Liver (tissue), 3 donors: ENCODE results near the gene TBL1XR1.

Experiments used
- FOXA1 ChIP-seq: IDR thresholded peaks from 2 replicates; pipeline ENCODE4 v1.6.1; 2016; ENCODE audit warnings: antibody characterized with exemption
- GABPA ChIP-seq, 2 donors: IDR thresholded peaks in 1 of 2; conservative IDR thresholded peaks in 1 of 2; 2 replicates each; pipeline ENCODE4 v1.6.1; 2016; ENCODE audit warnings: antibody characterized with exemption in 2 of 2, mild to moderate bottlenecking in 1 of 2, moderate library complexity in 1 of 2
- HNF4A ChIP-seq, 2 donors: conservative IDR thresholded peaks; 2 replicates each; pipeline ENCODE4 v1.6.1; 2016; ENCODE audit warnings: antibody characterized with exemption in 2 of 2, mild to moderate bottlenecking in 2 of 2
- MAX ChIP-seq: IDR thresholded peaks from 2 replicates; pipeline ENCODE4 v1.6.1; 2016; ENCODE audit warnings: antibody characterized with exemption
- RXRA ChIP-seq, 2 donors: IDR thresholded peaks; 2 replicates each; pipeline ENCODE4 v1.6.1; 2017 to 2018; ENCODE audit warnings: antibody characterized with exemption in 2 of 2, mild to moderate bottlenecking in 1 of 2
- SP1 ChIP-seq: IDR thresholded peaks from 2 replicates; pipeline ENCODE4 v1.6.1; 2018; ENCODE audit warnings: antibody characterized with exemption, mild to moderate bottlenecking
- TAF1 ChIP-seq: conservative IDR thresholded peaks from 2 replicates; pipeline ENCODE4 v1.6.1; 2016; ENCODE audit warnings: antibody characterized with exemption, mild to moderate bottlenecking
- YY1 ChIP-seq: IDR thresholded peaks from 2 replicates; pipeline ENCODE4 v1.6.1; 2016; ENCODE audit warnings: antibody characterized with exemption, mild to moderate bottlenecking
- TF ChIP-seq, protein P1 (sequence below): fragments of 150-350 bp; IDR thresholded peaks from 2 replicates; pipeline ENCODE4 v1.5.1; 2017; ENCODE audit warnings: improper control_type of control experiment, low read depth, low read length; ENCODE audit not compliant: missing input control
- donor health status: healthy.
- donor health status: healthy.

GRCh38 chr3:177224414-177224813 lies 27.1 kb upstream of the TBL1XR1 start:
- TF ChIP-seq GABPA (IDR thresholded peaks at IDR 0.05 in 1 of 2, conservative IDR thresholded peaks at IDR 0.05 in 1 of 2): no peak
- TF ChIP-seq, protein P1, sequence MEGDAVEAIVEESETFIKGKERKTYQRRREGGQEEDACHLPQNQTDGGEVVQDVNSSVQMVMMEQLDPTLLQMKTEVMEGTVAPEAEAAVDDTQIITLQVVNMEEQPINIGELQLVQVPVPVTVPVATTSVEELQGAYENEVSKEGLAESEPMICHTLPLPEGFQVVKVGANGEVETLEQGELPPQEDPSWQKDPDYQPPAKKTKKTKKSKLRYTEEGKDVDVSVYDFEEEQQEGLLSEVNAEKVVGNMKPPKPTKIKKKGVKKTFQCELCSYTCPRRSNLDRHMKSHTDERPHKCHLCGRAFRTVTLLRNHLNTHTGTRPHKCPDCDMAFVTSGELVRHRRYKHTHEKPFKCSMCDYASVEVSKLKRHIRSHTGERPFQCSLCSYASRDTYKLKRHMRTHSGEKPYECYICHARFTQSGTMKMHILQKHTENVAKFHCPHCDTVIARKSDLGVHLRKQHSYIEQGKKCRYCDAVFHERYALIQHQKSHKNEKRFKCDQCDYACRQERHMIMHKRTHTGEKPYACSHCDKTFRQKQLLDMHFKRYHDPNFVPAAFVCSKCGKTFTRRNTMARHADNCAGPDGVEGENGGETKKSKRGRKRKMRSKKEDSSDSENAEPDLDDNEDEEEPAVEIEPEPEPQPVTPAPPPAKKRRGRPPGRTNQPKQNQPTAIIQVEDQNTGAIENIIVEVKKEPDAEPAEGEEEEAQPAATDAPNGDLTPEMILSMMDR: no peak
- TF ChIP-seq HNF4A (conservative IDR thresholded peaks at IDR 0.05): no peak
- no peak for TF ChIP-seq SP1
- TF ChIP-seq MAX: no peak
- TF ChIP-seq YY1: no peak
- no peak for TF ChIP-seq TAF1
- TF ChIP-seq RXRA (IDR thresholded peaks at IDR 0.05): no peak
- TF ChIP-seq FOXA1: no peak
